ENCODE data around the gene KCNK17. TPM values are rescaled to one million over a fixed set of nuclear protein-coding genes. Genes with fewer than 3 reads are reported as not detected.

KCNK17 gene, protein sequence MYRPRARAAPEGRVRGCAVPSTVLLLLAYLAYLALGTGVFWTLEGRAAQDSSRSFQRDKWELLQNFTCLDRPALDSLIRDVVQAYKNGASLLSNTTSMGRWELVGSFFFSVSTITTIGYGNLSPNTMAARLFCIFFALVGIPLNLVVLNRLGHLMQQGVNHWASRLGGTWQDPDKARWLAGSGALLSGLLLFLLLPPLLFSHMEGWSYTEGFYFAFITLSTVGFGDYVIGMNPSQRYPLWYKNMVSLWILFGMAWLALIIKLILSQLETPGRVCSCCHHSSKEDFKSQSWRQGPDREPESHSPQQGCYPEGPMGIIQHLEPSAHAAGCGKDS
- 3.2 TPM for polyA plus RNA-seq
- long read RNA-seq, donor 1: 0 reads
- long read RNA-seq, donor 2, partial matches to known transcripts: 0 of 1 reads
- long read RNA-seq, donor 2, other reads (novel, unspliced or antisense): 0 of 1 reads
- long read RNA-seq, donor 3: 0 reads
- long read RNA-seq, donor 4: 0 reads
- long read RNA-seq, donor 5: 0 reads
- long read RNA-seq, donor 6: 0 reads
- long read RNA-seq, donor 7: 0 reads
- long read RNA-seq, donor 8, partial matches to known transcripts: 0 of 1 reads
- long read RNA-seq, donor 8, other reads (novel, unspliced or antisense): 0 of 1 reads
- long read RNA-seq, donor 9, partial matches to known transcripts: 5 of 5 reads
- long read RNA-seq, donor 9, other reads (novel, unspliced or antisense): 0 of 5 reads
- long read RNA-seq, donor 10, partial matches to known transcripts: 5 of 6 reads
- long read RNA-seq, donor 10, other reads (novel, unspliced or antisense): 0 of 6 reads
- long read RNA-seq, donor 11: 0 reads

DNA sequence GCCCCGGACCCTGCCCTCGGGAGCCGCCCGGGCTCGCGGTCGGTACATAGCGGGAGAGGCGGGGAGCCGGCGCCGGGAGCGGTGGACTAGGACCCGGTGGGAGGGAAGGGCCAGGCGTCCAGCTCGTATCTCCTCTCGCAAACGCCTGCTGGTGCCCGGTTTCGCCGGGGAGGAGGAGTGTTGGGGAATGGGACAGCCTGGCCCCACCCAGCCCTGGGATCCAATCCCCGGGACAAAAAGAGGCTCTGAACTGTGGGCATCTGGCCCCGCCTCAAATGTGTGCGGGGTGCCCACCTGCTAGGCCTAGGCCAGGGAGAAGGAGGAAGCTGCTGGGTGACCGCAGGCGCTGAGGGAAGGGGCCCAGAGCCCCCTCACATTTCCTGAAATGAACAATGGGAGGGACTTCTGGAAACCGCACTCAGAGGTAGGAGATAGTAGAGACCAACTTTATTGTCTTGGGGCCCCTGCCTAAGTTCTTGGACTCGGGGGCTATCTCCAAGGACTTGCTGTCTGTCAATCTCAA, at the start of gene KCNK17:
TSS of gene KCNK17 (minus strand) at position 147 of the 523 bp plus-strand sequence. CDS start at position 48, 99 bp downstream.
- no CpG with 5 or more reads among the region's 28 CpGs for WGBS (ENCODE audit: insufficient coverage, low lambda C conversion rate)

DNA sequence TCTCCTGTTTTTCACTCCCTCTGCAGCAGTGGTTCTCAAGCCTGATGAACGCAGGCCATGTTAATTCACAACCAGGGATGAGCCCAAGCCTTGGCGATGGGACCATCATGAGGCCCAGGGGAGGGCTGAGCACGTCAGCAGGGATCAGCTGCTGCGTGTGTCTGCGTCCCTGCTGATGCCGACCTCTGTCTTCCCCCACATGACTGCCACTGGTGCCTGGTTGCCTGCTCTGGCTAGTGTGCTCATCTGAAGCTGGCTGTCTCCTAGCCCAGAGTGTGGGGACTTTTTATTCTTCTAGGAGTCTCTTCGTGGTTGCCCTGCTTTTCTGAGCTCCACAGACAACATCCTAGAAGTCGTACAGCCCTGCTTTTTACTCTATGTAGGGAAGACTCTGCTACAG, 49.1 kb upstream of the KCNK17 start:
- no peaks in the 10 kb centered on the region for H3K36me3 ChIP-seq (ENCODE audit: control insufficient read depth, insufficient read depth, low read length)

More for the DNA sequence above, at the start of gene KCNK17:
- peak within 1 kb of the TSS; percentile 23 for H3K4me3 ChIP-seq (ENCODE audit: low read length)
- peaks cover 72% of the 10 kb centered on the region for H3K27me3 ChIP-seq (ENCODE audit: control insufficient read depth, insufficient read depth, low read length)
- H3K27ac ChIP-seq (ENCODE audit: low read length): no peak within 1 kb of the TSS
- H3K4me1 ChIP-seq (ENCODE audit: control insufficient read depth, insufficient read depth, low read length): peaks cover 4% of the 10 kb centered on the region
- H3K36me3 ChIP-seq (ENCODE audit: control insufficient read depth, insufficient read depth, low read length): no peaks in the 10 kb centered on the region
- no peak for DNase-seq
- peaks cover 5% of the 10 kb centered on the region for H3K9me3 ChIP-seq (ENCODE audit: control insufficient read depth, low read depth, low read length)

DNA sequence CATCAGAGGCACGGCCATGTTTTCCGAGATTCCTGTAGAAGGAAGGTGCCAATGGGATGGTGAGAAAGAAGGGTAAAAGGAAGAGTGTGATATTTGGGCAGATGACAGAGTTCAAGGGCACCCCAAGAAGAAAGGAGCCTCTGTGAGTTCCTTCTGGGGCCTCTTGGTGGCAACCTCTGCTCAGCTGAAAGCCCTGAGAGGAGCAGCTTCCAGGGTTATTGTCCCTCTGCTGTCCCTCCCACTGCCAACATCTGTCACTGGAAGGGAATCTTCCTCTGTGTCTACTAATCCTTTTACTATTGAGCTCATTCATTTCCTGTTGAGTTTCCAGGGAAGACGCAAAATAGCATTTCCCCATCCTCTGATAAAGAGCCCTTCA, 48.3 kb upstream of the KCNK17 start:
- no CpG with 5 or more reads among the region's 3 CpGs for WGBS (ENCODE audit: insufficient coverage, low lambda C conversion rate)
- no peaks in the 10 kb centered on the region for H3K27me3 ChIP-seq (ENCODE audit: control insufficient read depth, insufficient read depth, low read length)
- H3K4me3 ChIP-seq (ENCODE audit: low read length): no peak overlapping the region
- no peaks in the 10 kb centered on the region for H3K9me3 ChIP-seq (ENCODE audit: control insufficient read depth, low read depth, low read length)
- H3K36me3 ChIP-seq (ENCODE audit: control insufficient read depth, insufficient read depth, low read length): no peaks in the 10 kb centered on the region
- no peak overlapping the region for H3K27ac ChIP-seq (ENCODE audit: low read length)
- peaks cover 3% of the 10 kb centered on the region for H3K4me1 ChIP-seq (ENCODE audit: control insufficient read depth, insufficient read depth, low read length)
- no peak for DNase-seq

More for the DNA sequence above, 49.1 kb upstream of the KCNK17 start:
- Histone ChIP-seq H3K4me3 (ENCODE audit: low read length) (no peak overlapping the region), H3K9me3 (ENCODE audit: control insufficient read depth, low read depth, low read length) (no peaks in the 10 kb centered on the region), H3K27ac (ENCODE audit: low read length) (no peak overlapping the region), H3K4me1 (ENCODE audit: control insufficient read depth, insufficient read depth, low read length) (peaks cover under 1% of the 10 kb centered on the region), H3K27me3 (ENCODE audit: control insufficient read depth, insufficient read depth, low read length) (no peaks in the 10 kb centered on the region)
- DNase-seq: no peak
- 80% methylated on average over 1 of the region's 8 CpGs for WGBS (ENCODE audit: insufficient coverage, low lambda C conversion rate)

DNA sequence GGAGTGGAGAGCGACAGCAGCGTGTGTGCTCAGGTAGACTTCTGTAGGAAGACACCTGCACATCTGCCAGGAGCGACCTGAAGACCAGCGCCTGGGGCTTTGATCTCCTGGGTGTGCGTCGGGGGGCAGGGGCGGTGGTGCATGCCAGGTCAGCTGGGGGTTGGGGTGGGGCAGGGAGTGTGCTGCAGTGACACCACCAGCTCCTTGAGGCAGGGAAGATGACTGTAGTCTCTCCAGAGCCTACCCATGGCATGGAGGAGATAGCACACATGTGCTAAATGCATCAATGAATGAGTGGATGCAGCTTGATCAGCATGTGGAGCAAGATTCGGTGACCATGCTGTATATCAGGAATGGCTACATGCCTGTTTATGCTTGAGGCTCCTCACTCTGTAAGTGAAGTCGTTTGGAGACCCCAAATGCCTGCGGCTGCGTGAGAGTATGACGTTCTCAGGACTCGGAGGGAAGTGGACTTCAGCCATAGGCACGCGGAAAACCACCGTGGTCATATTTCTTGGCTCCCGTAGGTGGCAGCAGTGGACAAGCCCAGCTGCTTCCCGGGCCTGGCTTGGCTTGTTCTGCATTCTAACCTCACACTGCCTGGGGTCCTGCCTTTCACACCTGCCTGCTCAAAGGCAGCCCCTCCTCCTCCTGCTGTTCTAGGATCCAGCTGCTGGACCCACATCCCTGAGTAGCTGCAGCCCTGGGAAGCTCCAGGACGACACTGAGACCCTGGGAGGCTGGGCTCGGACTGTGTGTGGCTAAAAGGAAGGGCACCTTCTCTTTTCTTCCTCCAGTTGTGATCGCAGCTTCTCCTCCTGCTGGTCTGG, 47.7 kb upstream of the KCNK17 start:
- Histone ChIP-seq H3K4me1 (ENCODE audit: control insufficient read depth, insufficient read depth, low read length) (peaks cover 3% of the 10 kb centered on the region), H3K36me3 (ENCODE audit: control insufficient read depth, insufficient read depth, low read length) (no peaks in the 10 kb centered on the region), H3K27me3 (ENCODE audit: control insufficient read depth, insufficient read depth, low read length) (no peaks in the 10 kb centered on the region), H3K9me3 (ENCODE audit: control insufficient read depth, low read depth, low read length) (no peaks in the 10 kb centered on the region), H3K4me3 (ENCODE audit: low read length) (no peak overlapping the region), H3K27ac (ENCODE audit: low read length) (no peak overlapping the region)
- peak; percentile 61 to 67 for DNase-seq
- no CpG with 5 or more reads among the region's 21 CpGs for WGBS (ENCODE audit: insufficient coverage, low lambda C conversion rate)

DNA sequence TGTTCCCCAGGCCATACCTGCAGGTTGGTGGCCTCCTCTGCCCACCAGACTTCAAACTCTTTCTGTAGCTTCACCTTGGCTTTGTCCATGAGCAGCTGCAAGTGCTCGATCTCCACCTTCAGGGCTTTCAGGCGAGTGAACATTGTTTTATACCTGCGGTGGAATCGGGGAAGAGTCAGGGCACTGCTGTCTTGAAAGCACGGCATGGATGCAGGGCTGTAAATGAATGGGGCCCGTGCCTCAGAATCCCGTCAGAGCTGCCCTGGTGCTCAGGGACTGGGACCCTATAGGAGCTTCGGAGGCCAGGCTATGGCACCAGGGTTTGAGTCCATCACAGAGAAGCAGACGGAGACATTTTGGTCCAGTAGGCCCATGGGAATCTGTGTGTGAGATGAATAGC, 46.2 kb upstream of the KCNK17 start:
- Histone ChIP-seq H3K27me3 (ENCODE audit: control insufficient read depth, insufficient read depth, low read length) (no peaks in the 10 kb centered on the region), H3K4me3 (ENCODE audit: low read length) (no peak overlapping the region), H3K4me1 (ENCODE audit: control insufficient read depth, insufficient read depth, low read length) (peaks cover 3% of the 10 kb centered on the region), H3K9me3 (ENCODE audit: control insufficient read depth, low read depth, low read length) (no peaks in the 10 kb centered on the region), H3K27ac (ENCODE audit: low read length) (no peak overlapping the region), H3K36me3 (ENCODE audit: control insufficient read depth, insufficient read depth, low read length) (no peaks in the 10 kb centered on the region)
- no peak for DNase-seq
- WGBS (ENCODE audit: insufficient coverage, low lambda C conversion rate): no CpG with 5 or more reads among the region's 9 CpGs

DNA sequence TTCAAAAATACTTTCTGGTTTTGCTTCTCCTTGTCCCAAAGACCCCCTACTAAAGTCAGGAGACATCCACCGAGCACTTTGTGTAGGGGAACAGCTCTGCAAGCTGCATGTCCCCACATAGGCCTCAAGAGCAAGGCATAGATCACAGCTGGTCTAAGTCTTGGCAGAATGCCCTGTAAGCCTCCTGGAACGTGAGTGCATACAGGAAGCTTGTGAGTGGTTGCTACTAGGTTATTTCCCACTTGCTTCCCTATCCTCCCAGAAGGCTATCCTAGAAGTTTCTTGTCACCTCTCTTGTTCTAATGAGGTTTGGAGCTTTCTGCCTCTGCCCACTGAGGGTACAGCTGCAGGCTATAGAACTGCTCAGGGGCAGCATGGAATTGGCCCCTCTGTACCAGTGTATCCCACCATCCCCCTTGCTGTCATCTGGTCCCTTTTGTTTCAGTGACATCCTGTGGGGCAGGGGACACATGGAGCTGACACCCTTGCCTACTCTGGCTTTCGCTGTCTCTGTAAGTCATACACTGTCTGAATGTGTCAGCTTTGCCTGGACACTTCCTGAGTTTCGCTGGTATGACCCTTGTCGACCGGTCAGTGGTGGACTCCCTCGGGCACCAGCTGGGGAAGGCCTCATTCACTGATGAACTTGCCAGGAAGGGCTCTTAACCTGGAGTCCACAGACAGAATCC, 43.9 kb upstream of the KCNK17 start:
- no peak overlapping the region for H3K4me3 ChIP-seq (ENCODE audit: low read length)
- no peaks in the 10 kb centered on the region for H3K9me3 ChIP-seq (ENCODE audit: control insufficient read depth, low read depth, low read length)
- no CpG with 5 or more reads among the region's 7 CpGs for WGBS (ENCODE audit: insufficient coverage, low lambda C conversion rate)
- H3K27ac ChIP-seq (ENCODE audit: low read length): no peak overlapping the region
- H3K4me1 ChIP-seq (ENCODE audit: control insufficient read depth, insufficient read depth, low read length): peaks cover 3% of the 10 kb centered on the region
- no peaks in the 10 kb centered on the region for H3K27me3 ChIP-seq (ENCODE audit: control insufficient read depth, insufficient read depth, low read length)
- H3K36me3 ChIP-seq (ENCODE audit: control insufficient read depth, insufficient read depth, low read length): no peaks in the 10 kb centered on the region
- peak; percentile 67 for DNase-seq

DNA sequence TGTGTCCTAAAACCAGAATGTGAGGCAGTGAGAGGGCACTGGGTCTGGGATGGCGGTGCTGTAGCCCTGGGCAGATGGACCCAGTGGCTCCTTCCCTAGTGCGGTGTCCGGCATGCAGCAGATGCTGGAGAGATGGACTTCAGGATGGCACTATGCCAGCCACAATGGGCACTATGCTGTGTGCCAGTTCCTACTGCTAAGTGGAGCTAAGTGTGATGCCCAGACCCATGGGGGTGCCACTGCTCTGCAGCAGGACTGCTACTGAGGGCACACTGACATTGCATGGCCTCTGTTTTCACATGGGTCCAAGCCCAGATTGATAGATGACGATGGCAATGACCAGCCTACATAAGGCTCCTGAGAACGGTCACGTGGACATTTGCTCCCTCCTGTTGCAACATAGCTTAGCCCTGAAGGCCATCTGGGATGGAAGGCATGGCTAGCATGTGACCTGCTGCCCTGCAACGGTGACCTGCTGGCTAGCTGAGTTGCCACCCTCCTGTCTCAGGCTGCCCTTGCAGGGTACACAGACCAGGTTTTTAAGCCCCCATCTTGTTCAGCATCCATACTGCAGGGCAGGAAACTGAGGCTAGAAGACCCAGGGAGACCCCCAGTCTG, 39.6 kb upstream of the KCNK17 start:
- H3K27me3 ChIP-seq (ENCODE audit: control insufficient read depth, insufficient read depth, low read length): peaks cover 2% of the 10 kb centered on the region
- H3K4me1 ChIP-seq (ENCODE audit: control insufficient read depth, insufficient read depth, low read length): peaks cover 3% of the 10 kb centered on the region
- no peaks in the 10 kb centered on the region for H3K9me3 ChIP-seq (ENCODE audit: control insufficient read depth, low read depth, low read length)
- no peak for DNase-seq
- H3K27ac ChIP-seq (ENCODE audit: low read length): no peak overlapping the region
- no peak overlapping the region for H3K4me3 ChIP-seq (ENCODE audit: low read length)
- H3K36me3 ChIP-seq (ENCODE audit: control insufficient read depth, insufficient read depth, low read length): no peaks in the 10 kb centered on the region
- no CpG with 5 or more reads among the region's 7 CpGs for WGBS (ENCODE audit: insufficient coverage, low lambda C conversion rate)

DNA sequence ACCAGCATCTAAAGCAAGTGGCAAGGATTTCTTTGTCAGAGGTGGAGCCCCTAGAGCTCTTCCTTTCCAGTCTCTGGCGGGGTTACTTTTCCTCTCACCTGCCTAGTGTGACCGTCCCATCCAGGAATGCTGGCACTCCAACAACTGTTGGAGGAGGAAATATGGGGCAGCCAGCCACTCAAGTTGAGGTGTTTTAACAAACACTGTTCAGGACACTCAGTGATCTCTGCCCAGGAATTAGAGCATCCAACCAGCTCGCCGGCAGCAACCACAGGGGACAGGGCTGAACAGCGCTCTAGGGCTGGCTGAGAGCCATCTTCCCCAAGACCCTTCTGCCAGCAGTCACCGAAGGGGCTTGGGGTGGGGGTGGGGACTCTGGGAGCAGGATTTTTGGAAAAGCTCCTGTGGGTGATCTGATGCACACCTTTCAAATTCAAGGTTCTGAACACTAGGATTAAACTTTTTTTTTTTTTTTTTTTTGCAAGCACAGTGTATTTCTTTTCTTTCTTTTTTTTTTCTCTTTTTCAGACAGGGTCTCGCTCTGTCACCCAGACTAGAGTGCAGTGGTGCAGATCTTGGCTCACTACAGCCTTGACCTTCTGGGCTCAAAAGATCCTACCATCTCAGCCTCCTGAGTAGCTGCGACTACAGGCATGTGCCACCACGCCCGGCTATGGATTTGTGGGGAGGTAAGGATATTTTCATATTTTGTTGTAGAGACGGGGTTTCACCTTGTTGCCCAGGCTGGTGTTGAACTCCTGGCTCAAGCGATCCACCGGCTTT, 36.7 kb upstream of the KCNK17 start:
- Histone ChIP-seq H3K27ac (ENCODE audit: low read length) (no peak overlapping the region), H3K4me1 (ENCODE audit: control insufficient read depth, insufficient read depth, low read length) (no peaks in the 10 kb centered on the region), H3K9me3 (ENCODE audit: control insufficient read depth, low read depth, low read length) (no peaks in the 10 kb centered on the region), H3K4me3 (ENCODE audit: low read length) (no peak overlapping the region), H3K27me3 (ENCODE audit: control insufficient read depth, insufficient read depth, low read length) (peaks cover 2% of the 10 kb centered on the region), H3K36me3 (ENCODE audit: control insufficient read depth, insufficient read depth, low read length) (no peaks in the 10 kb centered on the region)
- WGBS (ENCODE audit: insufficient coverage, low lambda C conversion rate): no CpG with 5 or more reads among the region's 13 CpGs
- DNase-seq: no peak

DNA sequence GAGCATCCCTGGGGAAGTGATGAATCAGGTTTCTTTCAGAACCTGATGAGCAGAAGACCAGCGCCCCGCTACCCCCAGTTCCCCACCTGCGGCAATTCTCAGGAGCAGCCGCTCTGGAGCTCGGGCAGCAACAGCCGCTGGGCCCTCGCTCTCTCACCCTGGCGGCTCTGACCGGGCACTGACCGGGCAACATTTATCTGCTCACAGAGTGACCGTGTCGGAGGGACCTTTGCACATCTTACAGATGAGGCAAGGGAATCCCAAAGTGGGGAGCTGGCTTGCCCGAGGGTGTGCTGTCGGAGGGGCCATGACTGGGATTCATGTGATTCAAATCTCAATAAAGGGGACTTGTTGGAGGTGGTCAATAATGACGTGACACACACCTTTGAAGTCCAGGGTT, 34.5 kb upstream of the KCNK17 start:
- Histone ChIP-seq H3K27me3 (ENCODE audit: control insufficient read depth, insufficient read depth, low read length) (peaks cover 2% of the 10 kb centered on the region), H3K9me3 (ENCODE audit: control insufficient read depth, low read depth, low read length) (no peaks in the 10 kb centered on the region), H3K36me3 (ENCODE audit: control insufficient read depth, insufficient read depth, low read length) (no peaks in the 10 kb centered on the region), H3K4me1 (ENCODE audit: control insufficient read depth, insufficient read depth, low read length) (no peaks in the 10 kb centered on the region), H3K4me3 (ENCODE audit: low read length) (no peak overlapping the region), H3K27ac (ENCODE audit: low read length) (no peak overlapping the region)
- no CpG with 5 or more reads among the region's 15 CpGs for WGBS (ENCODE audit: insufficient coverage, low lambda C conversion rate)
- DNase-seq: no peak

All from large intestine (tissue), 12 donors.